Keratinocyte (primary cell): ENCODE results near the gene TAPBP. TPM values are rescaled to one million over a fixed set of nuclear protein-coding genes. Genes with fewer than 3 reads are reported as not detected.

Experiments
- DNase-seq: peaks from one replicate; pipeline ENCODE4 v3.0.0-alpha.2; 2011; ENCODE audit warnings: low read depth, missing footprints, low spot score
- FAIRE-seq: peaks from 2 replicates; lab custom pipeline; 2011; peaks lifted over from hg19 to GRCh38; lab: Jason Lieb, UNC
- H2AFZ ChIP-seq: 2 replicates; pipeline ENCODE4 v1.6.0; 2012; ENCODE audit warnings: low read length, control low read depth, inconsistent platforms; ENCODE audit not compliant: control insufficient read depth
- H3K27ac ChIP-seq: 2 replicates; pipeline ENCODE4 v1.5.1; 2011; ENCODE audit warnings: low read length; ENCODE audit not compliant: control insufficient read depth, insufficient read depth
- H3K27me3 ChIP-seq: 3 replicates; pipeline ENCODE4 v1.6.0; 2011; ENCODE audit warnings: low read length; ENCODE audit not compliant: control insufficient read depth, insufficient read depth; ENCODE audit errors: extremely low read depth
- H3K36me3 ChIP-seq, 2 experiments: 2 replicates in 1 of 2; 3 replicates in 1 of 2; pipeline ENCODE4 v1.5.1; 2011; ENCODE audit warnings: low read length in 2 of 2, mild to moderate bottlenecking in 1 of 2; ENCODE audit not compliant: control insufficient read depth in 2 of 2, insufficient read depth in 2 of 2; ENCODE audit errors: extremely low read depth in 1 of 2
- H3K4me1 ChIP-seq: 3 replicates; pipeline ENCODE4 v1.5.1; 2011; ENCODE audit warnings: low read length; ENCODE audit not compliant: control insufficient read depth, insufficient read depth; ENCODE audit errors: extremely low read depth
- H3K4me2 ChIP-seq: 3 replicates; pipeline ENCODE4 v1.6.0; 2011; ENCODE audit warnings: low read depth, low read length; ENCODE audit not compliant: control insufficient read depth, insufficient read depth; ENCODE audit errors: extremely low read depth
- H3K4me3 ChIP-seq, 3 experiments: fragments of 200-600 bp in 1 of 3; sonication (generic) in 1 of 3; 2 replicates in 2 of 3; 3 replicates in 1 of 3; pipeline ENCODE4 v1.5.1; 2011 to 2016; ENCODE audit warnings: low read length in 3 of 3, mild to moderate bottlenecking in 3 of 3, control low read depth in 2 of 3, inconsistent platforms in 1 of 3, low read depth in 1 of 3, mixed read lengths in 1 of 3, mixed run types in 1 of 3, moderate library complexity in 1 of 3; ENCODE audit not compliant: control insufficient read depth in 2 of 3, insufficient read depth in 2 of 3; ENCODE audit errors: extremely low read depth in 1 of 3
- H3K79me2 ChIP-seq: 2 replicates; pipeline ENCODE4 v1.6.0; 2012; ENCODE audit warnings: low read length; ENCODE audit not compliant: control insufficient read depth, insufficient read depth
- H3K9ac ChIP-seq: 3 replicates; pipeline ENCODE4 v1.6.0; 2011; ENCODE audit warnings: low read length; ENCODE audit not compliant: control insufficient read depth, insufficient read depth; ENCODE audit errors: extremely low read depth
- H3K9me1 ChIP-seq: 3 replicates; pipeline ENCODE4 v1.6.0; 2011; ENCODE audit warnings: low read length; ENCODE audit not compliant: control insufficient read depth, insufficient read depth; ENCODE audit errors: extremely low read depth
- H3K9me3 ChIP-seq: 2 replicates; pipeline ENCODE4 v1.5.1; 2012; ENCODE audit warnings: low read depth, low read length; ENCODE audit not compliant: control insufficient read depth
- H4K20me1 ChIP-seq: 3 replicates; pipeline ENCODE4 v1.6.0; 2011; ENCODE audit warnings: low read length; ENCODE audit not compliant: control insufficient read depth, insufficient read depth; ENCODE audit errors: extremely low read depth
- EZH2 ChIP-seq: IDR thresholded peaks from one replicate; pipeline ENCODE4 v1.6.1; 2012; ENCODE audit warnings: inconsistent platforms, mild to moderate bottlenecking, low read length, moderate library complexity
- dilution Hi-C: fragments of 300-500 bp; cut with MboI; formaldehyde crosslinking; loops from one replicate; pipeline ENCODE4 v1.7.0; 2020; ENCODE audit warnings: low sequenced_read_pairs; ENCODE audit not compliant: extremely low pct_ligation_motif_present
- polyA plus RNA-seq, 5 experiments: library from polyadenylated mRNA; depleted of rRNA in 3 of 5; stranded (reverse) in 3 of 5; stranded (forward) in 1 of 5; unstranded in 1 of 5; fragments of >200 nt; gene quantifications; 1 replicate in 1 of 5; 2 replicates in 3 of 5; 3 replicates in 1 of 5; pipeline versions ENCODE4 v1.2.1 to v1.2.3, GENCODE V29; 2011 to 2012; ENCODE audit warnings: missing spikeins in 2 of 5, low read depth in 1 of 5, low replicate concordance in 1 of 5
- TF ChIP-seq, protein P1 (sequence below), 3 experiments: IDR thresholded peaks in 1 of 3; conservative IDR thresholded peaks in 1 of 3; optimal IDR thresholded peaks in 1 of 3; 2 replicates in 2 of 3; 3 replicates in 1 of 3; pipeline versions ENCODE3 to v1.5.1; 2011; ENCODE audit warnings: low read length in 3 of 3, mild to moderate bottlenecking in 3 of 3, moderate library complexity in 2 of 3, control low read depth in 1 of 3, inconsistent platforms in 1 of 3; ENCODE audit not compliant: insufficient read depth in 2 of 3; ENCODE audit errors: extremely low read depth in 1 of 3

Gene TAPBP
- polyA plus RNA-seq, 1 donor (not counting 4 experiments of a cell fraction or from before 2014, with no cell fraction given), result 22.2 TPM

GRCh38 chr6:33335916-33336315 lies 22.0 kb upstream of the TAPBP start:
- dilution Hi-C loops, result no loop called here
- Histone ChIP-seq H3K9me1 (no peaks in the 10 kb centered on the region), H3K27ac (no peak overlapping the region), H2AFZ (no peak overlapping the region), H3K4me3 (no peak overlapping the region), H3K36me3 (no peaks in the 10 kb centered on the region), H3K9me3 (no peaks in the 10 kb centered on the region), H3K79me2 (no peaks in the 10 kb centered on the region), H3K27me3 (no peaks in the 10 kb centered on the region), H3K4me2 (no peak overlapping the region), H3K4me1 (no peaks in the 10 kb centered on the region), H3K9ac (no peak overlapping the region), H4K20me1 (no peaks in the 10 kb centered on the region)
- TF ChIP-seq EZH2, result no peak
- TF ChIP-seq, protein P1, sequence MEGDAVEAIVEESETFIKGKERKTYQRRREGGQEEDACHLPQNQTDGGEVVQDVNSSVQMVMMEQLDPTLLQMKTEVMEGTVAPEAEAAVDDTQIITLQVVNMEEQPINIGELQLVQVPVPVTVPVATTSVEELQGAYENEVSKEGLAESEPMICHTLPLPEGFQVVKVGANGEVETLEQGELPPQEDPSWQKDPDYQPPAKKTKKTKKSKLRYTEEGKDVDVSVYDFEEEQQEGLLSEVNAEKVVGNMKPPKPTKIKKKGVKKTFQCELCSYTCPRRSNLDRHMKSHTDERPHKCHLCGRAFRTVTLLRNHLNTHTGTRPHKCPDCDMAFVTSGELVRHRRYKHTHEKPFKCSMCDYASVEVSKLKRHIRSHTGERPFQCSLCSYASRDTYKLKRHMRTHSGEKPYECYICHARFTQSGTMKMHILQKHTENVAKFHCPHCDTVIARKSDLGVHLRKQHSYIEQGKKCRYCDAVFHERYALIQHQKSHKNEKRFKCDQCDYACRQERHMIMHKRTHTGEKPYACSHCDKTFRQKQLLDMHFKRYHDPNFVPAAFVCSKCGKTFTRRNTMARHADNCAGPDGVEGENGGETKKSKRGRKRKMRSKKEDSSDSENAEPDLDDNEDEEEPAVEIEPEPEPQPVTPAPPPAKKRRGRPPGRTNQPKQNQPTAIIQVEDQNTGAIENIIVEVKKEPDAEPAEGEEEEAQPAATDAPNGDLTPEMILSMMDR (optimal IDR thresholded peaks at IDR 0.05 in 1 of 3, IDR thresholded peaks at IDR 0.05 in 1 of 3, conservative IDR thresholded peaks at IDR 0.05 in 1 of 3; ENCODE audit: extremely low read depth in 1 of 3, insufficient read depth in 2 of 3, low read length in 3 of 3), result no peak
- DNase-seq (no peak), FAIRE-seq (no peak)

- no peaks in the 10 kb centered on the region for H3K27me3 ChIP-seq
- no peak for DNase-seq
- dilution Hi-C loops, result no loop called here
- no peak overlapping the region for H3K27ac ChIP-seq
- TF ChIP-seq, protein P1 (optimal IDR thresholded peaks at IDR 0.05 in 1 of 3, IDR thresholded peaks at IDR 0.05 in 1 of 3, conservative IDR thresholded peaks at IDR 0.05 in 1 of 3; ENCODE audit: extremely low read depth in 1 of 3, insufficient read depth in 2 of 3, low read length in 3 of 3), result no peak
- no peak for TF ChIP-seq EZH2
- H3K4me3 ChIP-seq, result no peak overlapping the region
- H3K79me2 ChIP-seq, result no peaks in the 10 kb centered on the region
- no peaks in the 10 kb centered on the region for H3K9me1 ChIP-seq
- H3K9ac ChIP-seq, result no peak overlapping the region
- H3K4me2 ChIP-seq, result no peak overlapping the region
- H3K9me3 ChIP-seq, result no peaks in the 10 kb centered on the region
- H3K4me1 ChIP-seq, result no peaks in the 10 kb centered on the region
- H4K20me1 ChIP-seq, result no peaks in the 10 kb centered on the region
- H2AFZ ChIP-seq, result no peak overlapping the region
- H3K36me3 ChIP-seq, result no peaks in the 10 kb centered on the region
- FAIRE-seq, result no peak
Observed at GRCh38 chr6:33333666-33334065, 19.8 kb upstream of the TAPBP start.
